Psoas muscle (tissue), 8 donors: ENCODE data around the gene METTL17. TPM values are rescaled to one million over a fixed set of nuclear protein-coding genes. Genes with fewer than 3 reads are reported as not detected.

Experiments used
- ATAC-seq, 4 donors: fragments of 200-7000 bp; cut with Tn5 transposase; one replicate each; pipeline ENCODE4 v1.9.1; 2020; ENCODE audit warnings: moderate library complexity in 3 of 4, mild to moderate bottlenecking in 2 of 4
- DNase-seq, 2 donors: peaks; one replicate each; pipeline ENCODE4 v3.0.0-alpha.2; 2020
- H3K27ac ChIP-seq: fragments of 200-600 bp; one replicate; pipeline ENCODE4 v1.8.0; 2022
- H3K27me3 ChIP-seq, 3 donors: fragments of 200-600 bp in 1 of 3; one replicate each; pipeline versions ENCODE4 v1.6.1 to v1.8.0; 2013 to 2022; ENCODE audit warnings: low read length in 2 of 3, mild to moderate bottlenecking in 2 of 3, moderate library complexity in 1 of 3; ENCODE audit not compliant: insufficient read depth in 3 of 3
- H3K36me3 ChIP-seq, 2 donors: fragments of 200-600 bp in 1 of 2; one replicate each; pipeline versions ENCODE4 v1.6.1 to v1.8.0; 2013 to 2022; ENCODE audit warnings: low read depth in 1 of 2, mild to moderate bottlenecking in 1 of 2, moderate library complexity in 1 of 2; ENCODE audit not compliant: insufficient read depth in 1 of 2
- H3K4me1 ChIP-seq: fragments of 200-600 bp; one replicate; pipeline ENCODE4 v1.8.0; 2022
- H3K4me3 ChIP-seq: fragments of 200-600 bp; one replicate; pipeline ENCODE4 v1.8.0; 2022; ENCODE audit warnings: mild to moderate bottlenecking
- H3K9me3 ChIP-seq: fragments of 200-600 bp; one replicate; pipeline ENCODE4 v1.8.0; 2022
- WGBS, 3 donors: extraction: QIAGEN DNeasy Blood & Tissue Kit; methylation state at CpG; one replicate each; pipeline versions ENCODE4 v1.1.6 to v1.1.7; 2013; 5-methylcytosine and 5-hydroxymethylcytosine counted together
- intact Hi-C, 2 donors: fragments of 100-400 bp; cut with DNase I; formaldehyde crosslinking; loops; one replicate each; pipeline versions ENCODE4 v1.11.0 to v1.14.2; 2022
- polyA plus RNA-seq, 3 donors: library from polyadenylated mRNA; stranded (reverse); fragments of 200-250 nt; gene quantifications; one replicate each; pipeline ENCODE4 v1.2.3, GENCODE V29; 2013
- total RNA-seq, 4 donors: library from RNA; stranded (reverse); fragmentation: NEBNext Ultra II Directional in 2 of 4; extraction: Animal tissue kit (Norgen Biotek cat#: 25700) in 2 of 4; gene quantifications; one replicate each; pipeline versions ENCODE4 v1.2.1 to v1.2.4, GENCODE V29; 2021 to 2023
- TF ChIP-seq, protein P1 (sequence below): fragments of 200-600 bp; IDR thresholded peaks from one replicate; pipeline ENCODE4 v1.8.0; 2022; ENCODE audit warnings: antibody characterized with exemption
- donor health status: healthy with polysubstance abuse.
- donor health status: DM: no; HTN: no; CAD: no; lungs with moderate emphysema.
- donor health status: Bipolar disorder and iron deficiency.
- donor health status: healthy.
- donor health status: DM: yes; HTN: yes; CAD: no.
- donor health status: DM: no; HTN: no; CAD: no.
- donor health status: DM: no; HTN: no; CAD: no.
- donor health status: DM: yes; HTN: yes; CAD: no.

The METTL17 gene
- total and polyA plus RNA-seq, 7 donors: 24.6 to 55.7 (median 38.0) TPM

DNA sequence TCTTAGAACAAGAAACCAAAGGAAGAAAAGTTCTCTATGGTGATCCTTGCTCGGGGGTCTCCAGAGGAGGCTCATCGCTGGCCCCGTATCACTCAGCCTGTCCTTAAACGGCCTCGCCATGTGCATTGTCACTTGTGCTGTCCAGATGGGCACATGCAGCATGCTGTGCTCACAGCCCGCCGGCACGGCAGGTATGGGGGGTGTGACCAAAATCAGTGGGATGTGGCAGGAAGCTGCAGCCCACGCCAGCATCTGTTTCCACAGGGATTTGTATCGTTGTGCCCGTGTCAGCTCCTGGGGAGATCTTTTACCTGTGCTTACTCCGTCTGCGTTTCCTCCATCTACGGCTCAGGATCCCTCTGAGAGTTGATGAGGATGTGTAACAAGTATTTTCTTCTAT lies 6.7 kb downstream of the METTL17 start:
- intact Hi-C loops: no loop called here
- Histone ChIP-seq H3K4me1 (peaks cover 1% of the 10 kb centered on the region), H3K27ac (no peak overlapping the region), H3K9me3 (no peaks in the 10 kb centered on the region), H3K4me3 (no peak overlapping the region), H3K36me3 (peaks cover 26 to 62% of the 10 kb centered on the region in 2 donors), H3K27me3 (no peaks in the 10 kb centered on the region)
- WGBS, 3 donors: 80 to 85% (median 83%) methylated on average over 14 of the region's 14 CpGs
- DNase-seq: no peak
- no peak for ATAC-seq
- TF ChIP-seq, protein P1, sequence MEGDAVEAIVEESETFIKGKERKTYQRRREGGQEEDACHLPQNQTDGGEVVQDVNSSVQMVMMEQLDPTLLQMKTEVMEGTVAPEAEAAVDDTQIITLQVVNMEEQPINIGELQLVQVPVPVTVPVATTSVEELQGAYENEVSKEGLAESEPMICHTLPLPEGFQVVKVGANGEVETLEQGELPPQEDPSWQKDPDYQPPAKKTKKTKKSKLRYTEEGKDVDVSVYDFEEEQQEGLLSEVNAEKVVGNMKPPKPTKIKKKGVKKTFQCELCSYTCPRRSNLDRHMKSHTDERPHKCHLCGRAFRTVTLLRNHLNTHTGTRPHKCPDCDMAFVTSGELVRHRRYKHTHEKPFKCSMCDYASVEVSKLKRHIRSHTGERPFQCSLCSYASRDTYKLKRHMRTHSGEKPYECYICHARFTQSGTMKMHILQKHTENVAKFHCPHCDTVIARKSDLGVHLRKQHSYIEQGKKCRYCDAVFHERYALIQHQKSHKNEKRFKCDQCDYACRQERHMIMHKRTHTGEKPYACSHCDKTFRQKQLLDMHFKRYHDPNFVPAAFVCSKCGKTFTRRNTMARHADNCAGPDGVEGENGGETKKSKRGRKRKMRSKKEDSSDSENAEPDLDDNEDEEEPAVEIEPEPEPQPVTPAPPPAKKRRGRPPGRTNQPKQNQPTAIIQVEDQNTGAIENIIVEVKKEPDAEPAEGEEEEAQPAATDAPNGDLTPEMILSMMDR: no peak

DNA sequence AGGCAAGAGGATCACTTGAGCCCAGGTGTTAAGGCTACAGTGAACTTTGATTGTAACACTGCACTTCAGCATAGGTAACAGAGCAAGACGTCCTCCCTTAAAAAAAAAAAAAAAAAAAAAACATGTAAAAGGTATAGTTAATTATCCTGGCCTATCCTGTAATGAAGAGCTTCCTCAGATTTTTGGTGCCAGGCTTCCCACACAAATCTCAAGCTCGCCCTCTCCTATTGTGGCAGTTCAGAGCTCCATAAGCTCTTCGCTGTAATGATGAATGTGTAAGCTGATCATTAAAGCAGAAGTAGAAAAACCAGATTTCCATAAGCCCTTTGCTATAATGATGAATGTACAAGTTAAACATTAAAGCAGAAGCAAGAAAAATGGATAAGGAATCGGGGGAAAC lies 7.3 kb downstream of the METTL17 start:
- no peaks in the 10 kb centered on the region for H3K27me3 ChIP-seq
- no peaks in the 10 kb centered on the region for H3K9me3 ChIP-seq
- ATAC-seq (no peak), DNase-seq (no peak)
- H3K4me3 ChIP-seq: no peak overlapping the region
- intact Hi-C loops: no loop called here
- H3K36me3 ChIP-seq: peaks cover 26 to 56% of the 10 kb centered on the region in 2 donors
- no peak overlapping the region for H3K27ac ChIP-seq
- TF ChIP-seq, protein P1: no peak
- WGBS, 3 donors: 57 to 76% (median 62%) methylated on average over 4 of the region's 4 CpGs
- H3K4me1 ChIP-seq: no peaks in the 10 kb centered on the region

DNA sequence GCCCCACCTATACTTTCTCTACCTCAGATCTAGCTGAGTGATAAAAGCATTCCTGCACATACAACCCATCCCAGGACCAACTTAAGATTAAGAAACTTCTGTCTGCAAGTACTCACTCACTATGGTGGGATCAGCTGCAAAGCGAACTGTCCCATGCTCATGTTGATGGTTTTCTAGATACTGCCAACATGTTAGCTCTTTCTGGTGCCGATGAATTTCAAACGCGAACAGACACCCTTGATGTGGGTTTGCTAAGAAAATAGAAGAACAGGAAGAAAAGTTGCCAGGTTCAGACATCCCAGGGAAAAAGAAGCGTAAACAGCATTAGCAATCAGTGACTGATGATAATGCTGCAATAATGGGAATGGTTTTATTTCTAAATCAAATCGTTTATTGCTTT lies 7.8 kb downstream of the METTL17 start:
- peaks cover 24 to 52% of the 10 kb centered on the region in 2 donors for H3K36me3 ChIP-seq
- ATAC-seq (no peak), DNase-seq (no peak)
- H3K27ac ChIP-seq: no peak overlapping the region
- no peaks in the 10 kb centered on the region for H3K4me1 ChIP-seq
- H3K4me3 ChIP-seq: no peak overlapping the region
- no peaks in the 10 kb centered on the region for H3K9me3 ChIP-seq
- WGBS, 3 donors: 78 to 83% (median 82%) methylated on average over 6 of the region's 6 CpGs
- intact Hi-C loops: no loop called here
- no peaks in the 10 kb centered on the region for H3K27me3 ChIP-seq
- TF ChIP-seq, protein P1: no peak

DNA sequence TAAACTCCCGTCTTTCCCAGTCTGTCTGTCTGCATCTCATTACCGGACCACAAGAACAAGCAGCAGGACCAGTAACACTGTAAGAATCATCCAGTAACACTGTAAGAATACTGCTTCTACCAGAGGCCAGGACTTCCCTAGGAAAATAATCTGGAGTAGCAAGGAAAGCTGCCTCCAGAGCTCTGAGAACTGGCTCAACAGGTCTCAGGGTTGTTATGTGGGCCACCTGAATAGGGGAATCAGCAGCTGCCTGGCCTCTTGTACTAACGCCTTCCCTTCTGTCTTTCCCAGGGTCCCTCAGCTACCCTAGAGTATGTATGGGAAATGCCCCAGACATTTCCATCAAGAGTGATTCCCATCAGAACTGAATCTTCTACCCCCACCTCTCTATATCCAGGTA lies 8.4 kb downstream of the METTL17 start:
- no peak for DNase-seq
- intact Hi-C loops: no loop called here
- no peaks in the 10 kb centered on the region for H3K27me3 ChIP-seq
- peaks cover 22 to 46% of the 10 kb centered on the region in 2 donors for H3K36me3 ChIP-seq
- H3K27ac ChIP-seq: no peak overlapping the region
- no peaks in the 10 kb centered on the region for H3K9me3 ChIP-seq
- no peaks in the 10 kb centered on the region for H3K4me1 ChIP-seq
- WGBS, 3 donors: 67 to 77% (median 75%) methylated on average over 3 of the region's 3 CpGs
- TF ChIP-seq, protein P1: no peak
- no peak overlapping the region for H3K4me3 ChIP-seq
- ATAC-seq: no peak

DNA sequence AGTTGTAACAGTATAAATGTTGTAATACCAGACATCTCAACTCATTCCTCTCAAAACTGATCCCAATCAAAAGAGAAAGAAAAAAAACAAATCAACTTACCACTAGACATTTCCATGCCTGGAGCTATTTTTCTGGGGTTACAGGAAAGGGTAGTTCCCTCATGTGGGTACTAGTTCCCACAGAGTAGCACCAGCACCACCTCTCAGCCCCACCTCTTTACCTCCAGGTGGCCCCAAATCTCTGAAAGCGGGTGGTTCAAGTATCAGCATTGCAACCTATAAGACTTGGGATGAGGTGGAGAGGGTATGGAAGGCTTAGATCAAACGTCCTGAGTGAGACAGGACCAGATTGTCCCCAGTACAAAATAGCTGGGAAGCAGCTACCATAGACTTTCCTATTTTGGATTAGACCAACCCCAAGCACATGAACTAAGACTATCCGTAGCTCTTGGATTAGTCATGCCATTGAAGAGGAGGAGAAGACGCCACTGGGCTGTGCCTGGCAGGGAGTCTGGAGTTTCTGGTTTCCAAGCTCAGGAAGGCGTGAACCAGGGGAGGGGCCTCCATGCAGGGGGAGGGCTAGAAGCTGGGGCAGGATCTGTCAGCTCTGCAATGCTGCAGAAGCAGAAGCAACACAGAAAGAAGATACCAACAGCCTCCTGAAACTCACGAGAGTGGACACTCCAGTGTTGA lies 9.0 kb downstream of the METTL17 start, which contains the start of gene SLC39A2:
Gene SLC39A2 (plus strand): TSS at position 620 of the 693 bp plus-strand sequence. CDS start 154 bp downstream, outside the sequence.
- H3K4me1 ChIP-seq: no peaks in the 10 kb centered on the region
- no peak within 1 kb of the TSS for H3K4me3 ChIP-seq
- H3K27me3 ChIP-seq: no peaks in the 10 kb centered on the region
- H3K27ac ChIP-seq: no peak within 1 kb of the TSS
- WGBS, 3 donors: 36 to 48% (median 40%) methylated on average over 6 of the region's 6 CpGs
- intact Hi-C loops: no loop called here
- no peaks in the 10 kb centered on the region for H3K9me3 ChIP-seq
- TF ChIP-seq, protein P1: no peak
- DNase-seq: peak in 1 of 2 donors; percentile 52
- H3K36me3 ChIP-seq: peaks cover 19 to 39% of the 10 kb centered on the region in 2 donors
- ATAC-seq: peak; percentile 63 to 75 (median 69)
